IMR-90 (cell line): ENCODE results near the gene SRC. TPM values are rescaled to one million over a fixed set of nuclear protein-coding genes. Genes with fewer than 3 reads are reported as not detected.

Experiments
- ATAC-seq: fragments of 200-7000 bp; cut with Tn5 transposase; 2 replicates; pipeline ENCODE4 v1.9.1; 2020; ENCODE audit warnings: low read depth, mild to moderate bottlenecking, moderate library complexity
- BruUV-seq: library from RNA; stranded (reverse); fragments of 400-500 nt; replicated peaks from 2 replicates; lab custom pipeline; 2021; lab: Mats Ljungman, UMichigan
- CTCF ChIA-PET: fragments of 300-600 bp; formaldehyde crosslinking; extraction: SDS; loops from one replicate; lab custom pipeline; 2021; ENCODE audit warnings: antibody characterized with exemption; lab: Yijun Ruan, JAX
- POLR2A ChIA-PET: fragments of 300-600 bp; sonication (Branson Sonifier 250); formaldehyde crosslinking; loops from one replicate; lab custom pipeline; 2022; ENCODE audit warnings: antibody characterized with exemption; ENCODE audit not compliant: unreplicated experiment; lab: Charles Lee
- DNase-seq: peaks from one replicate; pipeline ENCODE4 v3.0.0; 2013
- H2AFZ ChIP-seq: replicated peaks from 2 replicates; pipeline ENCODE3; 2013; ENCODE audit warnings: low read length, mild to moderate bottlenecking; ENCODE audit not compliant: poor library complexity
- H2AK5ac ChIP-seq: 2 replicates; pipeline ENCODE4 v1.6.1; 2013; ENCODE audit warnings: low read depth, low read length, inconsistent platforms
- H2AK9ac ChIP-seq: replicated peaks from 2 replicates; pipeline ENCODE3; 2013; ENCODE audit warnings: mild to moderate bottlenecking, low read depth, low read length, moderate library complexity; ENCODE audit not compliant: poor library complexity
- H2BK120ac ChIP-seq: 2 replicates; pipeline ENCODE4 v1.6.1; 2013; ENCODE audit warnings: low read depth, low read length, inconsistent platforms
- H2BK15ac ChIP-seq: 3 replicates; pipeline ENCODE4 v1.6.1; 2013; ENCODE audit warnings: low read depth, low read length, inconsistent platforms
- H2BK20ac ChIP-seq: 2 replicates; pipeline ENCODE4 v1.6.1; 2013; ENCODE audit warnings: low read depth, mild to moderate bottlenecking, inconsistent platforms, low read length, moderate library complexity
- H2BK5ac ChIP-seq: 2 replicates; pipeline ENCODE4 v1.6.1; 2013; ENCODE audit warnings: mild to moderate bottlenecking, low read depth, low read length, inconsistent platforms; ENCODE audit not compliant: poor library complexity, severe bottlenecking
- H3K14ac ChIP-seq: replicated peaks from 2 replicates; pipeline ENCODE4 v1.6.1; 2013; ENCODE audit warnings: low read depth, low read length, inconsistent platforms
- H3K18ac ChIP-seq: 2 replicates; pipeline ENCODE4 v1.6.1; 2013; ENCODE audit warnings: low read depth, low read length, control low read depth
- H3K23ac ChIP-seq: 2 replicates; pipeline ENCODE4 v1.6.1; 2013; ENCODE audit warnings: low read depth, low read length, inconsistent platforms
- H3K27ac ChIP-seq: 2 replicates; pipeline ENCODE4 v1.5.1; 2013; ENCODE audit warnings: mild to moderate bottlenecking, control low read depth, low read length; ENCODE audit not compliant: insufficient read depth
- H3K27me3 ChIP-seq: 2 replicates; pipeline ENCODE4 v1.6.1; 2013; ENCODE audit warnings: low read length; ENCODE audit not compliant: control insufficient read depth, insufficient read depth
- H3K36me3 ChIP-seq: 2 replicates; pipeline ENCODE4 v1.6.1; 2013; ENCODE audit warnings: low read length, mixed read lengths; ENCODE audit not compliant: control insufficient read depth, insufficient read depth
- H3K4ac ChIP-seq: 2 replicates; pipeline ENCODE4 v1.6.1; 2013; ENCODE audit warnings: low read depth, low read length, inconsistent platforms
- H3K4me1 ChIP-seq: 2 replicates; pipeline ENCODE4 v1.6.1; 2013; ENCODE audit warnings: low read length, mixed read lengths; ENCODE audit not compliant: control insufficient read depth, insufficient read depth
- H3K4me2 ChIP-seq: 2 replicates; pipeline ENCODE4 v1.6.1; 2013; ENCODE audit warnings: low read depth, mild to moderate bottlenecking, control low read depth, low read length, moderate library complexity
- H3K4me3 ChIP-seq: 2 replicates; pipeline ENCODE4 v1.5.1; 2013; ENCODE audit warnings: low read depth, mild to moderate bottlenecking, control low read depth, low read length, moderate library complexity; ENCODE audit not compliant: insufficient read depth
- H3K56ac ChIP-seq: 2 replicates; pipeline ENCODE4 v1.6.1; 2013; ENCODE audit warnings: low read length, inconsistent platforms; ENCODE audit not compliant: insufficient read depth; ENCODE audit errors: extremely low read depth
- H3K79me1 ChIP-seq, 2 experiments: 2 replicates each; pipeline ENCODE4 v1.6.1; 2013; ENCODE audit warnings: low read length in 2 of 2, inconsistent platforms in 1 of 2, low read depth in 1 of 2
- H3K9ac ChIP-seq: 2 replicates; pipeline ENCODE4 v1.6.1; 2013; ENCODE audit warnings: low read depth, low read length, control low read depth
- H3K9me1 ChIP-seq: 2 replicates; pipeline ENCODE4 v1.6.1; 2013; ENCODE audit warnings: low read length, inconsistent platforms; ENCODE audit not compliant: insufficient read depth
- H3K9me3 ChIP-seq: 2 replicates; pipeline ENCODE4 v1.6.1; 2013; ENCODE audit warnings: low read length; ENCODE audit not compliant: control insufficient read depth, insufficient read depth
- H4K20me1 ChIP-seq: 2 replicates; pipeline ENCODE4 v1.6.1; 2013; ENCODE audit warnings: low read length, inconsistent platforms; ENCODE audit not compliant: insufficient read depth
- H4K5ac ChIP-seq: 2 replicates; pipeline ENCODE4 v1.6.1; 2013; ENCODE audit warnings: mild to moderate bottlenecking, low read depth, low read length, control low read depth
- H4K8ac ChIP-seq, 2 experiments: 2 replicates each; pipeline ENCODE4 v1.6.1; 2013; ENCODE audit warnings: low read depth in 2 of 2, low read length in 2 of 2, control low read depth in 1 of 2, inconsistent platforms in 1 of 2
- H4K91ac ChIP-seq: 2 replicates; pipeline ENCODE4 v1.6.1; 2013; ENCODE audit warnings: low read depth, low read length, inconsistent platforms; ENCODE audit not compliant: insufficient read depth
- BHLHE40 ChIP-seq: fragments of 150-350 bp; IDR thresholded peaks from 2 replicates; pipeline ENCODE4 v1.6.1; 2016; ENCODE audit warnings: mild to moderate bottlenecking, low read depth, low read length
- MAFK ChIP-seq: IDR thresholded peaks from 2 replicates; pipeline ENCODE4 v1.6.1; 2012; ENCODE audit warnings: low read depth, low read length, improper control_type of control experiment
- MAZ ChIP-seq: IDR thresholded peaks from 2 replicates; pipeline ENCODE4 v1.6.1; 2012; ENCODE audit warnings: low read depth, mild to moderate bottlenecking, low read length, improper control_type of control experiment, moderate library complexity, borderline replicate concordance
- NFE2L2 ChIP-seq: fragments of 150-350 bp; IDR thresholded peaks from 2 replicates; pipeline ENCODE4 v1.6.1; 2016; ENCODE audit warnings: low read depth, mild to moderate bottlenecking, low read length
- POLR2A ChIP-seq: IDR thresholded peaks from 2 replicates; pipeline ENCODE4 v1.6.1; 2012; ENCODE audit warnings: mild to moderate bottlenecking, low read depth, low read length
- RCOR1 ChIP-seq: IDR thresholded peaks from 2 replicates; pipeline ENCODE4 v1.6.1; 2012; ENCODE audit warnings: mild to moderate bottlenecking, low read length, improper control_type of control experiment; ENCODE audit not compliant: insufficient replicate concordance
- RFX5 ChIP-seq: IDR thresholded peaks from 2 replicates; pipeline ENCODE4 v1.8.0; 2012; ENCODE audit warnings: low read depth, mild to moderate bottlenecking, low read length, moderate library complexity
- USF2 ChIP-seq: fragments of 150-350 bp; IDR thresholded peaks from 2 replicates; pipeline ENCODE4 v1.6.1; 2017; ENCODE audit warnings: mild to moderate bottlenecking, antibody characterized with exemption, low read length, low read depth
- WGBS, 2 experiments: methylation state at CpG; one replicate each; pipeline versions ENCODE4 v1.1.5 to v1.1.7; 2013; ENCODE audit warnings: missing lambda C conversion rate in 2 of 2; ENCODE audit not compliant: insufficient read length in 1 of 2; ENCODE audit errors: extremely low coverage in 2 of 2; 5-methylcytosine and 5-hydroxymethylcytosine counted together
- dilution Hi-C: fragments of 300-500 bp; cut with HindIII; formaldehyde crosslinking; loops from one replicate; pipeline ENCODE4 v1.14.3; 2018; ENCODE audit warnings: low sequenced_read_pairs; ENCODE audit not compliant: unreplicated experiment
- in situ Hi-C: fragments of 300-500 bp; cut with MboI; formaldehyde crosslinking; loops from 3 replicates; pipeline ENCODE4 v1.14.3; 2019; ENCODE audit warnings: low sequenced_read_pairs, inconsistent platforms, mixed read lengths
- intact Hi-C: fragments of 100-400 bp; cut with micrococcal nuclease; formaldehyde crosslinking; loops from 2 replicates; pipeline ENCODE4 v1.10.0; 2022
- polyA plus RNA-seq, 3 experiments: library from polyadenylated mRNA; depleted of rRNA; stranded (reverse); fragments of >200 nt; gene quantifications; 2 replicates each; pipeline ENCODE4 v1.2.3, GENCODE V29; 2012; ENCODE audit warnings: low replicate concordance in 1 of 3
- total RNA-seq: library from RNA; depleted of rRNA; stranded (reverse); fragments of >200 nt; gene quantifications from 2 replicates; pipeline ENCODE4 v1.2.3, GENCODE V29; 2012

The SRC gene
- total and polyA plus RNA-seq, 2 of the 4 experiments (the other 2 are of a cell fraction), result 7.0 to 24.2 TPM

- Histone ChIP-seq H3K9me3 (no peaks in the 10 kb centered on the region), H2BK15ac (no peak overlapping the region), H2AFZ (no peak overlapping the region), H3K27me3 (no peaks in the 10 kb centered on the region), H3K4me3 (no peak overlapping the region), H4K8ac (no peak overlapping the region; a peak in 1 of 4 replicates), H4K20me1 (peaks cover 86% of the 10 kb centered on the region), H3K79me1 (peaks cover 39 to 93% of the 10 kb centered on the region in 2 experiments), H4K5ac (no peak overlapping the region), H3K4me2 (no peak overlapping the region), H2BK120ac (no peak overlapping the region), H3K36me3 (peaks cover 14% of the 10 kb centered on the region), H3K9ac (no peak overlapping the region), H3K23ac (no peak overlapping the region), H2BK5ac (no peak overlapping the region), H3K18ac (no peak overlapping the region), H3K9me1 (peaks cover 21% of the 10 kb centered on the region), H3K27ac (no peak overlapping the region), H3K14ac (0 out of 2 replicates have a peak overlapping the region, but pooled peaks have one; percentile 48), H4K91ac (no peak overlapping the region), H2BK20ac (no peak overlapping the region), H3K4me1 (peaks cover 5% of the 10 kb centered on the region), H2AK5ac (no peak overlapping the region), H2AK9ac (no peak overlapping the region), H3K4ac (no peak overlapping the region), H3K56ac (no peak overlapping the region)
- in situ Hi-C loops, result no loop called here
- POLR2A ChIA-PET, result no interaction called here
- CTCF ChIA-PET, result interaction anchor here (0.5 kb wide), 1 partner anchor 12 kb away, joined by 4 read pairs; no protein-coding TSS in a partner anchor
- no peak for DNase-seq
- dilution Hi-C loops, result no loop called here
- no peak for ATAC-seq
- WGBS, 2 experiments, result 94% methylated on average over 7 of the region's 15 CpGs; no CpG with 5 or more reads in 1 of the 2 experiments
- intact Hi-C loops, result no loop called here
- BruUV-seq, result no TSS peak
- TF ChIP-seq MAFK, result no peak
- no peak for TF ChIP-seq USF2
- TF ChIP-seq BHLHE40, result no peak
- TF ChIP-seq RFX5, result no peak
- TF ChIP-seq NFE2L2, result no peak
- TF ChIP-seq MAZ, result no peak
- TF ChIP-seq RCOR1, result no peak
- no peak for TF ChIP-seq POLR2A
These were observed 9.6 kb downstream of the SRC start for GRCh38 chr20:37355252-37356180.
